Measurements from ENCODE around the gene FAM53B.

Gene FAM53B

GRCh38 chr10:124644236-124644635 is 99.9 kb downstream of the FAM53B start:
- DNase-seq = no peak

GRCh38 chr10:124643330-124644009 is 100.7 kb downstream of the FAM53B start:
- no peak for DNase-seq

GRCh38 chr10:124642088-124642710 is 102.0 kb downstream of the FAM53B start:
- no peak for DNase-seq

GRCh38 chr10:124641282-124642087 is 102.7 kb downstream of the FAM53B start:
- no peak for DNase-seq

- DNase-seq = no peak
Observed at GRCh38 chr10:124640538-124641231, 103.5 kb downstream of the FAM53B start.

- no peak for DNase-seq
Observed at GRCh38 chr10:124640056-124640455, 104.1 kb downstream of the FAM53B start.

- DNase-seq = no peak
Observed at GRCh38 chr10:124639646-124640045, 104.5 kb downstream of the FAM53B start.

GRCh38 chr10:124639206-124639605 is 105.0 kb downstream of the FAM53B start:
- DNase-seq = no peak

- DNase-seq = no peak
Observed at GRCh38 chr10:124637746-124638145, 106.4 kb downstream of the FAM53B start.

GRCh38 chr10:124637091-124637700 is 107.0 kb downstream of the FAM53B start:
- DNase-seq = no peak

GRCh38 chr10:124636271-124636995 is 107.7 kb downstream of the FAM53B start:
- DNase-seq = no peak

GRCh38 chr10:124632566-124632965 is 111.6 kb downstream of the FAM53B start:
- DNase-seq = no peak

GRCh38 chr10:124632064-124632531 is 112.1 kb downstream of the FAM53B start:
- DNase-seq = peak; percentile 24

GRCh38 chr10:124630551-124630950 is 113.6 kb downstream of the FAM53B start:
- DNase-seq = no peak

GRCh38 chr10:124629842-124630241 is 114.3 kb downstream of the FAM53B start:
- no peak for DNase-seq

GRCh38 chr10:124629415-124629814 is 114.8 kb downstream of the FAM53B start:
- DNase-seq = no peak

- no peak for DNase-seq
Observed at GRCh38 chr10:124628676-124629021, 115.5 kb downstream of the FAM53B start.

- no peak for DNase-seq
Observed at GRCh38 chr10:124627866-124628675, 116.1 kb downstream of the FAM53B start.

- no peak for DNase-seq
Observed at GRCh38 chr10:124626759-124627380, 117.3 kb downstream of the FAM53B start.

- no peak for DNase-seq
Observed at GRCh38 chr10:124625831-124626238, 118.3 kb downstream of the FAM53B start.

GRCh38 chr10:124624895-124625294 is 119.3 kb downstream of the FAM53B start:
- no peak for DNase-seq
